22Rv1 (cell line): ENCODE measurements around the gene GAS6.

ENCODE experiments used
- H3K27ac ChIP-seq: fragments of 450-650 bp; 2 replicates; pipeline ENCODE4 v1.5.1; 2017
- CTCF ChIP-seq: fragments of 450-650 bp; IDR thresholded peaks from 2 replicates; pipeline ENCODE4 v1.5.1; 2017; ENCODE audit warnings: mild to moderate bottlenecking
- ZFX ChIP-seq: fragments of 450-650 bp; IDR thresholded peaks from 2 replicates; pipeline ENCODE4 v1.6.1; 2017; ENCODE audit warnings: antibody characterized with exemption, borderline replicate concordance

GAS6 gene

GRCh38 chr13:113881614-113882266, 17.9 kb upstream of the GAS6 start:
- no peak for TF ChIP-seq ZFX
- no peak for TF ChIP-seq CTCF
- no peak overlapping the region for H3K27ac ChIP-seq

- no peak for TF ChIP-seq ZFX
- no peak for TF ChIP-seq CTCF
Observed at GRCh38 chr13:113880651-113881611, 17.1 kb upstream of the GAS6 start.

GRCh38 chr13:113879494-113880360, 15.9 kb upstream of the GAS6 start:
- no peak for TF ChIP-seq CTCF
- no peak for TF ChIP-seq ZFX
- no peak overlapping the region for H3K27ac ChIP-seq

More at GRCh38 chr13:113880651-113881611, 17.1 kb upstream of the GAS6 start:
- no peak overlapping the region for H3K27ac ChIP-seq

GRCh38 chr13:113879017-113879416, 15.1 kb upstream of the GAS6 start:
- TF ChIP-seq ZFX (no peak), CTCF (no peak)
- H3K27ac ChIP-seq = no peak overlapping the region

GRCh38 chr13:113877149-113877990, 13.5 kb upstream of the GAS6 start:
- TF ChIP-seq CTCF (no peak), ZFX (no peak)
- no peak overlapping the region for H3K27ac ChIP-seq

- no peak for TF ChIP-seq CTCF
- no peak overlapping the region for H3K27ac ChIP-seq
Observed at GRCh38 chr13:113876346-113877148, 12.7 kb upstream of the GAS6 start.
